Measurements from ENCODE around the gene MICAL3.

The MICAL3 gene

DNA sequence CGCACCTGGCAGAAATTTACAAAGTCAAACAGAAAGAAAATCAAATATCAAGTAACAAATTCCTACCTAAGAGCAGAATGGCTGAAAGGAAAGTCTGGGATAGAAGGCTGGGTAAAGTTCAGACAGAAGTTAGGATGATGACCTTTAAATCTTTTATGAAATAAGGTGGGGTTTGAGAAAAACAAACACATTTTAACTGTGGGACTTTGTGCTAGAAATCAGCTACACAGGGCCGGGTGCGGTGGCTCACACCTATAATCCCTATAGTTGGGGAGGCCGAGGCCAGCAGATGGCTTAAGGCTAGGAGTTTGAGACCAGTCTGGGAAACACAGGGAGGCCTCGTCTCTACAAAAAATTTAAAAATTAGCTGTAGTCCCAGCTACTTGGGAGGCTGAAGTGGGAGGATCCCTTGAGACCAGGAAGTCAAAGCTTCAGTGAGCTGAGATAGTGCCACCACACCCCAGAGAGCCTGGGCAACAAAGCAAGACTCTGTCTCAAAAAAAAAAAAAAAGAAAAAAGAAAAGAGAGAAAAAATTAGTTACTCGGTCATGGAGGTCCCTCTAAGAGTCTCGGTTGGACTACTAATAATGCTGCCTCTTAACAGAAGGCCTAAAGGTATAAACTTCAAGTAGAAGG, 130.3 kb downstream of the MICAL3 start:
- TF ChIP-seq ZFX (IDR thresholded peaks at IDR 0.05; ENCODE audit: borderline replicate concordance): no peak
- TF ChIP-seq, protein P1, sequence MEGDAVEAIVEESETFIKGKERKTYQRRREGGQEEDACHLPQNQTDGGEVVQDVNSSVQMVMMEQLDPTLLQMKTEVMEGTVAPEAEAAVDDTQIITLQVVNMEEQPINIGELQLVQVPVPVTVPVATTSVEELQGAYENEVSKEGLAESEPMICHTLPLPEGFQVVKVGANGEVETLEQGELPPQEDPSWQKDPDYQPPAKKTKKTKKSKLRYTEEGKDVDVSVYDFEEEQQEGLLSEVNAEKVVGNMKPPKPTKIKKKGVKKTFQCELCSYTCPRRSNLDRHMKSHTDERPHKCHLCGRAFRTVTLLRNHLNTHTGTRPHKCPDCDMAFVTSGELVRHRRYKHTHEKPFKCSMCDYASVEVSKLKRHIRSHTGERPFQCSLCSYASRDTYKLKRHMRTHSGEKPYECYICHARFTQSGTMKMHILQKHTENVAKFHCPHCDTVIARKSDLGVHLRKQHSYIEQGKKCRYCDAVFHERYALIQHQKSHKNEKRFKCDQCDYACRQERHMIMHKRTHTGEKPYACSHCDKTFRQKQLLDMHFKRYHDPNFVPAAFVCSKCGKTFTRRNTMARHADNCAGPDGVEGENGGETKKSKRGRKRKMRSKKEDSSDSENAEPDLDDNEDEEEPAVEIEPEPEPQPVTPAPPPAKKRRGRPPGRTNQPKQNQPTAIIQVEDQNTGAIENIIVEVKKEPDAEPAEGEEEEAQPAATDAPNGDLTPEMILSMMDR (IDR thresholded peaks at IDR 0.05): no peak
- H3K27ac ChIP-seq: no peak overlapping the region

DNA sequence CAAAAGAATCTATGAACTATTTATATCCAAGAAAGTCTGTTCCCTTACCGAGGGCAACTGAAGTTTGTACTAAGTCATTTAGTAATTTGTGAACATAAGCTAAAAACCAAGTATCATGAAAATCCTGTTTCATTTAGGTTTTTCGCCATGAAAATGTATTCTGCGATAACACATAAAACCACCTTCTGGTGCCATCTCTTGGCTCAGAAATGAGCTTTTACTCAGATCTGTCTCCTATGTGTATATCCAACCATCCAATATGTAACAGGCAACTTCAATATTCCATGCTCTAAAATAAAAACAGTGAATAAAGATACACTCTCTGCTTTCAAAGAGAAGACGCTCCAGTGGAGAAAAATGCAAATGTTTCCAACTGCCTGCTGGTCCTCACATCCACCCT, 132.0 kb downstream of the MICAL3 start:
- TF ChIP-seq ZFX (IDR thresholded peaks at IDR 0.05; ENCODE audit: borderline replicate concordance): no peak
- TF ChIP-seq, protein P1 (IDR thresholded peaks at IDR 0.05): no peak

DNA sequence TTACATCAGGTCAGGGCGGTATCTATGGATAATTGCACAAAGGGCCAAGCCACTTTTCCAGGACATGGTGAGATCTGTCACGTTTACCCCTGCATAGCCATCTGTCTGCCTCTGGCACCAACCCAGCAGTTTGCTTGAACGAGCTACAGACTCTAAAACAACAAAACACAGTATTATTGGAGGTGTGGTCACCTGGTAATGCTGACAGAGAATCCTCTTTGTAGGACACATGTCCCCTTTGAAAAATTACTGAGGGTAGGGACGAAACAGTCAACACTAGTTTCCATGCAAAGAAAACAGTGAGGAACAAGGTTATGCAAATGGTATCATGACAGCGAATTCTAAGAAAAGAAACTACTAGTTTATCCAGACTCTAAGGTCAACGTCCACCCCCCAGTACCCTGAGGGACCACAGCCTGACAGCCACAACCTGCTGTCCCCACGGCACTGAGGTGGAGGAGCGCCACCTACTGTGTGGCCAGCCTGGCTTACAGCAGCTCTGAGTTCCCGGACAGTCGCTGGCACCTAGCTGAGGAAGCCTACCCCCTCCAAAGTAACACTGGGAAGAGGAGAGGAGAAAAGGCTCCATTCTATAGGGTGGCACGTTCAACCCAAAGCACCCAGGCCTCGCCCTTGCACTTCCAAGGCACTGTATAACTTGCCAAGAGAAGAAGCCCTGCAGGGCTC, 132.7 kb downstream of the MICAL3 start:
- H3K27ac ChIP-seq: no peak overlapping the region
- TF ChIP-seq, protein P1 (IDR thresholded peaks at IDR 0.05): peak; percentile 62
- TF ChIP-seq ZFX (IDR thresholded peaks at IDR 0.05; ENCODE audit: borderline replicate concordance): no peak

More for the DNA sequence above, 132.0 kb downstream of the MICAL3 start:
- no peak overlapping the region for H3K27ac ChIP-seq

DNA sequence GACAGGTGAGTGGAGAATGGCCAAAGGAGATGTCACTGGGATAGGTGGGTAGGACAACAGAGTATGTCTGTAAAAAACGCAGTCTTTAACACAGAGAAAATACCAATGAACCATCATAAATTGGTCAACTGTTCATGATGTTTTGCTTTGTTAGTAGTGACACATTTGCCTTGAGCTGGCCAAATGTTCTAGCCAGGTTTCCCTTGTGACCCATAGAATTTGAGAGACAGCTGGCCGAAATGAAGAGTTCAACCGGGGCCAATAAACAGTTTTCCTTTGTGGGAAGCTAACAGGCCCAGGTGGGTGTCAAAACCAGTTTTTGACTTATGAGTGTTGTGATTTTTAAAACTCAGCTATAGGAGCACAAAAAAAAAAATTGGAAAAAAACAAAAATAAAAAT, 133.5 kb downstream of the MICAL3 start:
- no peak overlapping the region for H3K27ac ChIP-seq
- TF ChIP-seq, protein P1 (IDR thresholded peaks at IDR 0.05): no peak
- TF ChIP-seq ZFX (IDR thresholded peaks at IDR 0.05; ENCODE audit: borderline replicate concordance): no peak

DNA sequence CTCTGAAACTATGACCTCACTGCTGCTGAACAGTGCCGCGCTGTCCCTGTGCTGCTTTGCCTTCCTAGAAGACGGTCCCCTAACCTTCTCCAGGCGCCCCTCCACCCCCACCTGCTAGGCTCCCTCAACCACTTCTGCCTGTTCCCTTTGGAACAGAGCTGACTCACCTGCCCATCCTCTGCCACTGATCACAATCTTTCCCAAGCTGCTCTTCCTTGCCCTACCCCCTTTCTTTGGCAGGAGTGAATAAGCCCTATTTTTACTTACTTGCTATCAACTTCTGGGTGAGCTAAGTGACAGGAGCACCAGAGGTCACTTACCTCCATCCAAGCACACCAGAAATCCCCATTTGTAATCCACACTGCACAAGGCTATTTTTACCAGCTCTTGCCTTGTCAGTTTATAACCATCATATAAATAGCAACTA, 134.1 kb downstream of the MICAL3 start:
- no peak overlapping the region for H3K27ac ChIP-seq
- TF ChIP-seq ZFX (IDR thresholded peaks at IDR 0.05; ENCODE audit: borderline replicate concordance): no peak
- TF ChIP-seq, protein P1 (IDR thresholded peaks at IDR 0.05): no peak

DNA sequence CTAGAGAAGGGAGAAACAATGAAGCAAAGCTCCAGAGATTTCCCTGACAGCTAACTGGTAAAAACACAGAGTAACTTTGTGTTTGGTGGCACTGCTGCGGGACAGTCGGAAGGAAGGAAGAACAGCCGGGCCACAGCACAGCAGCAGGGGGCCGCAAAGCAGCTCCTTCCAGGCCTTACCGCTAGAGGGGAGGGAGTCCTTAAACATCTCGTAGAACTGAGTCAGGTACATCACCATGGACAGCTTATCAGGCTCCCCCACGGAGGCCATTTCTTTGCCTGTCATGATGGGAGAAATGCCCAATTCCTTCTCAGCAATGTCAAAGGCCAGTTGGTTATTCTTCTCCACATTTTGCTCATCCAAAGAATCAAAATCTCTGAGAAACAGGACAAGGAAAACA, 135.5 kb downstream of the MICAL3 start:
- TF ChIP-seq ZFX (IDR thresholded peaks at IDR 0.05; ENCODE audit: borderline replicate concordance): no peak
- TF ChIP-seq, protein P1 (IDR thresholded peaks at IDR 0.05): no peak
- H3K27ac ChIP-seq: no peak overlapping the region

DNA sequence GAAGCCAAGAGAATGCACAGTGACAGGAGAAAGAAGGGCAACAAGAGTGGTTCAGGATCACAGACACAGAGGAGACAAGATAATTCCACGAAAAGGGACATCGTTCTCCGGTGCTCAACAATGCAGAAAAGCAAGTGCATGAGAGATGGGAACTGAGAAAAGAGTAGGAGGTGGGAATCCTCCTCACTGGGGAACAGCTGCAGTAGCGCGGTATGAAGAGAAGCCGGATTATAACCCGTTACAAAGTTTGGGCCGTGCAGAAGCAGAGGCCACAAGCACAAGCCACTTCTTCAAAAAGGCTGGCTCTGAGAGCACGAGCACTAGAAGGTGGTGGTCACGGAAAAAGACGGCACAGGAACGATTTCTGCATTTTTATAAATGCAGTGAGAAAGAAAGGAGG, 135.9 kb downstream of the MICAL3 start:
- TF ChIP-seq, protein P1 (IDR thresholded peaks at IDR 0.05): no peak
- no peak for TF ChIP-seq ZFX (IDR thresholded peaks at IDR 0.05; ENCODE audit: borderline replicate concordance)
- H3K27ac ChIP-seq: no peak overlapping the region
